ACHN (cell line): ENCODE measurements around the gene COQ8B.
A peak's percentile ranks its signal among the peaks of the same experiment; 100 is the strongest.

Source experiments
- DNase-seq: peaks from one replicate; pipeline ENCODE4 v3.0.0-alpha.2; 2015
- in situ Hi-C: cut with HindIII; loops from 2 replicates; pipeline ENCODE4 v1.10.0; 2017; ENCODE audit warnings: low sequenced_read_pairs, low pct_ligation_motif_present, low pct_unique_long_range_greater_than_20kb

COQ8B gene

GRCh38 chr19:40723661-40724254 is 7.1 kb upstream of the COQ8B start:
- in situ Hi-C loops, result no loop called here
- no peak for DNase-seq

- no peak for DNase-seq
- in situ Hi-C loops, result no loop called here
Measured at GRCh38 chr19:40721936-40722661, 5.4 kb upstream of the COQ8B start.

- in situ Hi-C loops, result no loop called here
- DNase-seq, result no peak
Measured at GRCh38 chr19:40721140-40721486, 4.4 kb upstream of the COQ8B start.

- DNase-seq, result no peak
- in situ Hi-C loops, result no loop called here
Measured at GRCh38 chr19:40719414-40719894, 2.8 kb upstream of the COQ8B start.

GRCh38 chr19:40718774-40719391 is 2.2 kb upstream of the COQ8B start:
- in situ Hi-C loops, result no loop called here
- DNase-seq, result peak; percentile 34

- DNase-seq, result peak; percentile 4
- in situ Hi-C loops, result no loop called here
Measured at GRCh38 chr19:40717880-40718773, 1.4 kb upstream of the COQ8B start.

- in situ Hi-C loops, result no loop called here
- DNase-seq, result peak; percentile 13
Measured at GRCh38 chr19:40717325-40717879, 716 bp upstream of the COQ8B start.

GRCh38 chr19:40716031-40716481 is 630 bp downstream of the COQ8B start:
- DNase-seq, result peak; percentile 80
- in situ Hi-C loops, result no loop called here

GRCh38 chr19:40714441-40715299 is 2.0 kb downstream of the COQ8B start:
- peak; percentile 92 for DNase-seq
- in situ Hi-C loops, result no loop called here

- DNase-seq, result no peak
- in situ Hi-C loops, result no loop called here
Measured at GRCh38 chr19:40713939-40714338, 2.7 kb downstream of the COQ8B start.

- in situ Hi-C loops, result no loop called here
Measured at GRCh38 chr19:40709817-40710216, 6.9 kb downstream of the COQ8B start.

GRCh38 chr19:40707615-40708014 is 9.1 kb downstream of the COQ8B start:
- no peak for DNase-seq
- in situ Hi-C loops, result no loop called here

More at GRCh38 chr19:40709817-40710216, 6.9 kb downstream of the COQ8B start:
- DNase-seq, result no peak

GRCh38 chr19:40705950-40706619 is 10.6 kb downstream of the COQ8B start:
- DNase-seq, result no peak
- in situ Hi-C loops, result no loop called here

GRCh38 chr19:40705362-40705651 is 11.4 kb downstream of the COQ8B start:
- in situ Hi-C loops, result no loop called here

GRCh38 chr19:40704491-40705361 is 12.0 kb downstream of the COQ8B start:
- DNase-seq, result no peak
- in situ Hi-C loops, result no loop called here

More at GRCh38 chr19:40705362-40705651, 11.4 kb downstream of the COQ8B start:
- no peak for DNase-seq

GRCh38 chr19:40703029-40703755 is 13.5 kb downstream of the COQ8B start:
- in situ Hi-C loops, result no loop called here
- no peak for DNase-seq
